ENCODE measurements around the gene MPC1.

DNA sequence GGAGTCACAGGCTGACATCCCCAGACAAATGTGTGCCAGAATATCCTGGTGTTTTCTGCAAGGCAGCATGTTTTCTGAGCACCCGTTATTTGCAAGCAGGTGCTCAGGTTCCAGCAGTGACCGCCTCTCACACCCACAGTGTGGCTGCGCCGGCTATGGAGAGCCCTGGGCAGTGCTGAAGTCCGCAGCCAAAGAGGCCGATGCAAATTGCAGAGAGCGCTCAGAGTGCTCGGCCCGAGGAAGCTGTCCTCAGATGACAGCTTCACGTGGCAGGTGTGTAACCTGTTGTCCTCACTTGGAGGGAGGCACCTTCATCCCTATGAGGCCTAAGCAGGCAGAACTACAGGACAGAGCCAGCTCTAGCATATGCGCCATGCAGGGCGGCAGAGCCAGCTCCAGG is 23.5 kb upstream of the MPC1 start:
- TF ChIP-seq ELF4 (IDR thresholded peaks at IDR 0.05) (no peak), CTBP1 (IDR thresholded peaks at IDR 0.05; ENCODE audit: borderline replicate concordance) (no peak), SUZ12 (IDR thresholded peaks at IDR 0.05) (no peak)
